HG03575 (cell line): Measurements from ENCODE around the gene B3GALNT1.

Source experiments
- ATAC-seq: cut with Tn5 transposase; IDR thresholded peaks from one replicate; pipeline ENCODE4 v1.9.1; 2021; ENCODE audit not compliant: unreplicated experiment, insufficient number of reproducible peaks, low FRiP score; ENCODE audit errors: extremely low read depth

The B3GALNT1 gene

GRCh38 chr3:161083131-161083530, 22.0 kb downstream of the B3GALNT1 start:
- ATAC-seq: no peak

- no peak for ATAC-seq
These were observed 23.1 kb downstream of the B3GALNT1 start for GRCh38 chr3:161082063-161082462.

GRCh38 chr3:161081633-161082032, 23.5 kb downstream of the B3GALNT1 start:
- ATAC-seq: no peak

- ATAC-seq: no peak
These were observed 32.0 kb downstream of the B3GALNT1 start for GRCh38 chr3:161073181-161073580.

GRCh38 chr3:161072751-161073150, 32.4 kb downstream of the B3GALNT1 start:
- no peak for ATAC-seq

- ATAC-seq: no peak
These were observed 32.9 kb downstream of the B3GALNT1 start for GRCh38 chr3:161072211-161072621.

GRCh38 chr3:161070980-161071663, 34.0 kb downstream of the B3GALNT1 start:
- no peak for ATAC-seq

- ATAC-seq: no peak
These were observed 34.8 kb downstream of the B3GALNT1 start for GRCh38 chr3:161070252-161070930.

GRCh38 chr3:161069511-161070251, 35.5 kb downstream of the B3GALNT1 start:
- peak; percentile 97 for ATAC-seq

- no peak for ATAC-seq
These were observed 37.8 kb downstream of the B3GALNT1 start for GRCh38 chr3:161067335-161067734.

GRCh38 chr3:161066930-161067329, 38.2 kb downstream of the B3GALNT1 start:
- no peak for ATAC-seq

- no peak for ATAC-seq
These were observed 40.7 kb downstream of the B3GALNT1 start for GRCh38 chr3:161064413-161064812.

- ATAC-seq: no peak
These were observed 50.1 kb downstream of the B3GALNT1 start for GRCh38 chr3:161054860-161055604.

GRCh38 chr3:161051856-161052255, 53.3 kb downstream of the B3GALNT1 start:
- ATAC-seq: no peak

GRCh38 chr3:161050935-161051334, 54.2 kb downstream of the B3GALNT1 start:
- no peak for ATAC-seq

- no peak for ATAC-seq
These were observed 55.4 kb downstream of the B3GALNT1 start for GRCh38 chr3:161049683-161050248.

- ATAC-seq: peak; percentile 71
These were observed 61.7 kb downstream of the B3GALNT1 start for GRCh38 chr3:161043336-161044035.

GRCh38 chr3:161042023-161042501, 63.1 kb downstream of the B3GALNT1 start:
- no peak for ATAC-seq
